ENCODE measurements around the gene BPIFB2.

DNA sequence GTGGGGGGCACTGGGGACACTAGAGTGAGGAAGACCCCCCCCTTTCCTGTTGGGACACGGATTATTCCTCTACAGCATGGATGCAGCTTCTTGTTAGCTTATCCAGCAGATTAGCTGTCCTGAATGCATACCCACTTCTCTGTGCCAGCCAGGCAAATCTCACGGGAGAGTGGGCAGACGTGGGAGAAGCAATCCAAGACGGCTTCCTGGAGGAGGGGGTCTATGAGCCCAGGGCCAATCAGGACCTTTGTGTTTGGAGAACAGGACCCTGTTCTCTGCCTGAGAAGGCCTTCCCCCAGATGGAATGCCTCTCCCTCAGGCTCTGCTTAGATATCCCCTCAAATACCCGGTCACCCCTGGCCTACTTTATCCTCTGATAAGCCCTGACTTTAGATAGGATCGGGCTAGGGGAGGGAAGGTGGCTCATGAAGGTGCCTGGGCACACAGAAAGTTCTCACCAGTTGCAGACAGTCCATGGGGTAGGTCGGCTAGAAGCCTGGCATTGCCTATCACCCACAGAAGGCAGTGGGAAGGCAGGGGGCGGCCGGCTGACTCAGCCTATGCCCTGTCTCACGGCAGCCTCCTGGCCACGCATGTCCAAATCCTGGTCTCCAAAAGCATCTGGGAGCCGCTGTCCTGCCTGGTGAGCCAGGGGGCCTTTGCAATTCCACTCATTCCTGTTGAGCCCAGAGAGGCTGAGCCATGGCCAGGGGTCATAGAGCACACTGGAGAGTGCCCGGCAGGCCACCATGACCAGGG, 38.0 kb upstream of the BPIFB2 start:
- TF ChIP-seq, protein P1, sequence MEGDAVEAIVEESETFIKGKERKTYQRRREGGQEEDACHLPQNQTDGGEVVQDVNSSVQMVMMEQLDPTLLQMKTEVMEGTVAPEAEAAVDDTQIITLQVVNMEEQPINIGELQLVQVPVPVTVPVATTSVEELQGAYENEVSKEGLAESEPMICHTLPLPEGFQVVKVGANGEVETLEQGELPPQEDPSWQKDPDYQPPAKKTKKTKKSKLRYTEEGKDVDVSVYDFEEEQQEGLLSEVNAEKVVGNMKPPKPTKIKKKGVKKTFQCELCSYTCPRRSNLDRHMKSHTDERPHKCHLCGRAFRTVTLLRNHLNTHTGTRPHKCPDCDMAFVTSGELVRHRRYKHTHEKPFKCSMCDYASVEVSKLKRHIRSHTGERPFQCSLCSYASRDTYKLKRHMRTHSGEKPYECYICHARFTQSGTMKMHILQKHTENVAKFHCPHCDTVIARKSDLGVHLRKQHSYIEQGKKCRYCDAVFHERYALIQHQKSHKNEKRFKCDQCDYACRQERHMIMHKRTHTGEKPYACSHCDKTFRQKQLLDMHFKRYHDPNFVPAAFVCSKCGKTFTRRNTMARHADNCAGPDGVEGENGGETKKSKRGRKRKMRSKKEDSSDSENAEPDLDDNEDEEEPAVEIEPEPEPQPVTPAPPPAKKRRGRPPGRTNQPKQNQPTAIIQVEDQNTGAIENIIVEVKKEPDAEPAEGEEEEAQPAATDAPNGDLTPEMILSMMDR (IDR thresholded peaks at IDR 0.05), result no peak
- no peak for TF ChIP-seq POLR2A (IDR thresholded peaks at IDR 0.05)
